Transverse colon (tissue), 4 donors: Measurements from ENCODE around the gene VGLL3. TPM values are rescaled to one million over a fixed set of nuclear protein-coding genes. Genes with fewer than 3 reads are reported as not detected.

Experiments used
- DNase-seq: peaks from one replicate; pipeline ENCODE4 v3.0.0-alpha.2; 2019
- H3K27ac ChIP-seq, 4 donors: fragments of 200-600 bp; sonication (generic); 2 replicates each; pipeline ENCODE4 v1.5.1; 2016 to 2018; ENCODE audit warnings: inconsistent platforms in 4 of 4
- H3K27me3 ChIP-seq: fragments of 200-600 bp; sonication (generic); 2 replicates; pipeline ENCODE4 v1.5.1; 2017; ENCODE audit warnings: inconsistent platforms
- H3K36me3 ChIP-seq, 4 donors: fragments of 200-600 bp; sonication (generic); 2 replicates each; pipeline ENCODE4 v1.5.1; 2017 to 2019; ENCODE audit warnings: inconsistent platforms in 4 of 4
- H3K4me1 ChIP-seq, 4 donors: fragments of 200-600 bp; sonication (generic); 2 replicates each; pipeline ENCODE4 v1.5.1; 2017 to 2020; ENCODE audit warnings: inconsistent platforms in 4 of 4
- H3K4me3 ChIP-seq, 4 donors: fragments of 200-600 bp; sonication (generic); 1 replicate in 1 of 4; 2 replicates in 3 of 4; pipeline versions ENCODE4 v1.5.1 to v1.6.1; 2017 to 2019; ENCODE audit warnings: inconsistent platforms in 4 of 4
- H3K9me3 ChIP-seq, 2 donors: fragments of 200-600 bp; sonication (generic); 2 replicates each; pipeline ENCODE4 v1.5.1; 2017 to 2019; ENCODE audit warnings: inconsistent platforms in 2 of 2
- CTCF ChIP-seq, 5 experiments: fragments of 200-600 bp in 3 of 5; fragments of 450-650 bp in 2 of 5; sonication (generic) in 3 of 5; IDR thresholded peaks; 1 replicate in 2 of 5; 2 replicates in 3 of 5; pipeline ENCODE4 v1.5.1; 2016 to 2017; ENCODE audit warnings: antibody characterized with exemption in 5 of 5, inconsistent platforms in 3 of 5, mild to moderate bottlenecking in 2 of 5, moderate library complexity in 1 of 5
- EP300 ChIP-seq: sonication (generic); formaldehyde crosslinking; IDR thresholded peaks from one replicate; pipeline ENCODE4 v1.6.1; 2017; ENCODE audit warnings: antibody characterized with exemption, low read depth
- POLR2A ChIP-seq: fragments of 450-650 bp; IDR thresholded peaks from one replicate; pipeline ENCODE4 v1.6.1; 2016; ENCODE audit warnings: antibody characterized with exemption, mild to moderate bottlenecking, moderate library complexity
- POLR2AphosphoS5 ChIP-seq, 3 donors: sonication (generic); formaldehyde crosslinking; IDR thresholded peaks; one replicate each; pipeline ENCODE4 v1.6.1; 2016; ENCODE audit warnings: antibody characterized with exemption in 3 of 3
- WGBS, 2 donors: methylation state at CpG; one replicate each; pipeline ENCODE4 v1.1.5; 2018; ENCODE audit warnings: low coverage in 1 of 2; 5-methylcytosine and 5-hydroxymethylcytosine counted together
- in situ Hi-C, 4 donors: fragments of 200-750 bp; cut with MboI; loops; one replicate each; pipeline versions ENCODE4 v1.15.0 to v1.15.1; 2017; ENCODE audit warnings: low sequenced_read_pairs in 3 of 4, low pct_ligation_motif_present in 1 of 4, low pct_unique_long_range_greater_than_20kb in 1 of 4
- intact Hi-C: fragments of 100-400 bp; cut with DNase I; formaldehyde crosslinking; loops from one replicate; pipeline ENCODE4 v1.15.1; 2023; ENCODE audit warnings: low total_unique reads
- total RNA-seq, 4 donors: library from RNA; depleted of rRNA; stranded (reverse); fragments of >200 nt; gene quantifications; one replicate each; pipeline ENCODE4 v1.1.0, GENCODE V29; 2016

The VGLL3 gene
- total RNA-seq, 4 donors from 2014 or later: 3.8 to 138 (median 8.0) TPM

GRCh38 chr3:86949850-86950249 lies 41.1 kb downstream of the VGLL3 start:
- Histone ChIP-seq H3K27ac (no peak overlapping the region), H3K36me3 (no peaks in the 10 kb centered on the region), H3K9me3 (no peaks in the 10 kb centered on the region), H3K4me1 (peaks cover 0 to 3% (median 2%) of the 10 kb centered on the region in 4 donors), H3K27me3 (no peaks in the 10 kb centered on the region), H3K4me3 (no peak overlapping the region)
- in situ Hi-C loops: no loop called here
- DNase-seq: no peak
- intact Hi-C loops: no loop called here
- TF ChIP-seq POLR2AphosphoS5 (IDR thresholded peaks at IDR 0.05) (no peak), CTCF (IDR thresholded peaks at IDR 0.05) (no peak), POLR2A (no peak), EP300 (no peak)

GRCh38 chr3:86948822-86949221 lies 42.1 kb downstream of the VGLL3 start:
- H3K9me3 ChIP-seq: no peaks in the 10 kb centered on the region
- intact Hi-C loops: no loop called here
- H3K27ac ChIP-seq: no peak overlapping the region
- in situ Hi-C loops: no loop called here
- no peak overlapping the region for H3K4me3 ChIP-seq
- TF ChIP-seq POLR2AphosphoS5 (IDR thresholded peaks at IDR 0.05): no peak
- no peak for TF ChIP-seq CTCF (IDR thresholded peaks at IDR 0.05)
- no peak for TF ChIP-seq POLR2A
- TF ChIP-seq EP300: no peak
- H3K4me1 ChIP-seq: peaks cover 0 to 3% (median 0%) of the 10 kb centered on the region in 4 donors
- H3K27me3 ChIP-seq: no peaks in the 10 kb centered on the region
- WGBS, 2 donors: 64 to 73% methylated on average over 1 of the region's 1 CpG
- no peak for DNase-seq
- no peaks in the 10 kb centered on the region for H3K36me3 ChIP-seq

GRCh38 chr3:86942206-86942605 lies 48.7 kb downstream of the VGLL3 start:
- Histone ChIP-seq H3K4me3 (no peak overlapping the region), H3K27me3 (no peaks in the 10 kb centered on the region), H3K36me3 (no peaks in the 10 kb centered on the region), H3K4me1 (no peaks in the 10 kb centered on the region), H3K27ac (no peak overlapping the region), H3K9me3 (no peaks in the 10 kb centered on the region)
- TF ChIP-seq POLR2A: no peak
- no peak for TF ChIP-seq POLR2AphosphoS5 (IDR thresholded peaks at IDR 0.05)
- TF ChIP-seq CTCF (IDR thresholded peaks at IDR 0.05): no peak
- no peak for TF ChIP-seq EP300
- in situ Hi-C loops (no loop called here), intact Hi-C loops (no loop called here)
- 63 to 100% methylated on average over 1 to 3 of the region's 3 CpGs for WGBS, 2 donors
- DNase-seq: no peak

- Histone ChIP-seq H3K27ac (no peak overlapping the region), H3K9me3 (no peaks in the 10 kb centered on the region), H3K27me3 (no peaks in the 10 kb centered on the region), H3K36me3 (no peaks in the 10 kb centered on the region), H3K4me3 (no peak overlapping the region), H3K4me1 (no peaks in the 10 kb centered on the region)
- 62 to 63% methylated on average over 3 of the region's 3 CpGs for WGBS, 2 donors
- TF ChIP-seq EP300: no peak
- in situ Hi-C loops (no loop called here), intact Hi-C loops (loop anchor here (10.0 kb wide), 1 partner anchor 906 kb away; no protein-coding TSS in a partner anchor)
- no peak for DNase-seq
Observed at GRCh38 chr3:86938416-86939105, 52.4 kb downstream of the VGLL3 start.
